SK-N-DZ (cell line): Measurements from ENCODE around the gene WDR37.

Source experiments
- DNase-seq: peaks from one replicate; pipeline ENCODE4 v3.0.0-alpha.2; 2015; ENCODE audit warnings: low spot score

WDR37 gene

DNA sequence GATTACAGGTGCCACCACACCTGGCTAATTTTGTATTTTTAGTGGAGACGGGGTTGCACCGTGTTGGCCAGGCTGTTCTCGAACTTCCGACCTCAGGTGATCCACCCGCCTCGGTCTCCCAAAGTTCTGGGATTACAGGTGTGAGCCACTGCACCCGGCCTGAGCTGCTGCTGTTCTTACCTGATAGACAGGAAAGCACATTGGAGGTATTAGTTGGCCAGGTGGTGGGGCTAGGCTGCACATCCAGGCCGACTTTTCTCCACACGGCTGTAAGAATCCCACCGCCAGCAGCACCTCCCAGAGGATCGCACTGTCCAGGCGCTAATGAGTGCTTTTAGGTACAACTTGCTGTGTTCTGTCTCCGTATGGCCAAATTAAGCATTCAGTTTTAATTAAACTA, 112.6 kb downstream of the WDR37 start:
- no peak for DNase-seq

- DNase-seq, result no peak
Observed at GRCh38 chr10:1169186-1169885, 113.2 kb downstream of the WDR37 start.

DNA sequence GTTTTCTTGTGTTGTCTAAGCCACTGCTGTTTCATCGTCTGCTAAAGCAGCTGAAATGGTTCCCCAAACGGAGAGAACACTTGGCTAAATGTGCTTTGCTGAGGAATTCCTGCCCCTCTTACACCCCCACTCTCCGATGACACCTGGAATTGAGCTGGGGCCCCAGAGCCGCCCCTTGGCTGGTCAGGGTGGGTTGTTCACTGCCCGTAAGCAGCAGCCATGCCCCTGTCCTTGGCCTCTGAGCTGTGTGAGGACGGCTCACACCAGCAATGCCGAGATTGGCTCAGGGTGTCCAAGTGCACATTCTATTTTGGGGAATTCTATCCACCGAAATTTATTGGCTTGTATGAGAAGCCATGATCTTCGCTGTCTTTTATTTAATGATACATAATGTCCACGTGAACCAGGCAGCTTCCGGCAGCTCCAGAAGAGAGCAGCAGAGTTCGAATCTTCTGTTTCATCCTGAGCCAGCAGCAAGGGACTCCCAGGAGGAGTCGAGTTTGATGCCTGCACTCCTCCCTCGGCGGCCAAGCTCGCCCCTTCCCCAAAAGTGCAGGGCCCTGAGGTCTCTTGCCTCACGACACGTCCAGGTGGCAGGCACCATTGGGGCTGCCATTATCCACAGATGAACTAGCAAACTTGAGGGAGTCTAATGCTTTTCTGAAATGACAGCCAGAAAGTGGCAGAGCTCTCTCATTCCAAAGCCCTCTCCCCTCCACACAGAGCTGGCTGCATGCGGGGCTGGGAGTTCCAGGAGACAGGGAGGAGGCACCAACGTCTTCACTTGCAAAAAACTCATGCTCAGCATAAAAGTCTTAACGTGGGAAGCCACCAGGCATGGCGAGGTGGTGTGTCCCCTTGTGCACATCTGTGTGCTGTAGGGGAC, 114.0 kb downstream of the WDR37 start:
- no peak for DNase-seq

DNA sequence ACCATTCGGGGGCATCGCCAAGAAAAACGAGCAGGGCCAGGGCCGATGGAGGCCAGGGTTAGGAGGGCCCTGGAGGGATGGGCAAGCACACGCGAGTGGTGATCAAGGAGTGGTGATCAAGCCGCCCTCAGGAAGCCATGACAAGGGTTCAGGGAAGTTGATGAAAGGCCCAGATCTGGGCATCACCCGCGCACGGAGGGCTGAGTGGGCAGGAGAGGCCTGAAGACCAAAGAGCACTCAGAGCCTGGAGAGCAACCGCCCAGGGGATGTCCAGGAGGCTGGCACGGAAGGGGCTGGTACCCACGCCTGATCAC, 114.6 kb downstream of the WDR37 start:
- DNase-seq, result no peak

- no peak for DNase-seq
Observed at GRCh38 chr10:1171182-1171581, 115.0 kb downstream of the WDR37 start.

DNA sequence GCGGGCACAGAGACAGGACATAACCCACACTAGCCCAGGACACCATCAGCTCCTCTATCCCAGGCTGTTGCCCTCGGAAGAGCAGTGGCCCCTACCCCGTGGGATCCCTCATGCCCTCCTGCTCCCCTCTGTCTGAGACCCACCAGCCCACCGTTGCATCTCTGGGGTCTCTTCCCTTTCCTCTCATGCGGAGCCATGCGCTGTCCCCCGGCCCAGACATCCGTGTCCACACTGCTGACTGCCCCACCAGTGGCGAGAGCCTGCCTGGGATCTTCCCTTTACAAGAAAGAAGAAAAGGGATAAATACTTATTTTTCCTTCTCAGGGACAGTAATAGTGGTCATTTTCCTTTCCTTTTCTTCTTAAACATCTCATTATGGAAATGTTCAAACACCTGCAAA, 115.4 kb downstream of the WDR37 start:
- DNase-seq, result no peak

DNA sequence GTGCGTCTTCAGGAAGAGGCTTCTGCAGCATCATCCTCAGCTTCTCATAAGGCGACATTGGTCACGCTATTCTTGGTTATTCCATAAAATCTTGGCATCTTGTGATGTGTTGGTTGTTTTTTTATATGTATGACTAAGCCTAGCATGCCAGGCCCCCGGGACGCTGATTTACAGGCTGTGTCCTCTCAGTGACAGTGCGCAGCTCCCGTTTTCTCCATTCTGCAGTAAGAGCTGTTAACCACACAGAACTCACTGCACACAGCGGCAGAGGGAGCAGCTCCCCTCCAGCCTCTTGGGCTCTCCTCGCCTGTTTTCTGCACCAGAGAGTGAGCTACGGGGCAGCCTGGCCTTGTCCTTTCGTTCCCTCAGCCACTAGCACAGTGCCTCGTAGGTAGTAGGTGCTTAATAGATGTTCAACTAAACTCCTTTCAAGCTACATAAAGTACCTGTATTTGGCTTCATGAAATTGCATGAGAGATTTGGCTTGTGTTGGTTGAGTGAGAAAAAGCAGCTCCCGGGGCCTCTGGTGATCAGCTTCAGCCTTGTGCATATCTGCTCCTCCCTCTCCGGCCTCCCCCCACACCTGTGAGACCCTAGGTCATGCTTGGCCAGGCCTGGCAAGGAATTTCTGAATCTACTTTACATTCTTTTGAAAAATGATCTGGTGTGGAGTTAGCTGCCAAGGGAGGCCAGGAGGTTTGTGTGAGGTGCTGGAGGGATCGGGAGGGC, 116.2 kb downstream of the WDR37 start:
- no peak for DNase-seq

DNA sequence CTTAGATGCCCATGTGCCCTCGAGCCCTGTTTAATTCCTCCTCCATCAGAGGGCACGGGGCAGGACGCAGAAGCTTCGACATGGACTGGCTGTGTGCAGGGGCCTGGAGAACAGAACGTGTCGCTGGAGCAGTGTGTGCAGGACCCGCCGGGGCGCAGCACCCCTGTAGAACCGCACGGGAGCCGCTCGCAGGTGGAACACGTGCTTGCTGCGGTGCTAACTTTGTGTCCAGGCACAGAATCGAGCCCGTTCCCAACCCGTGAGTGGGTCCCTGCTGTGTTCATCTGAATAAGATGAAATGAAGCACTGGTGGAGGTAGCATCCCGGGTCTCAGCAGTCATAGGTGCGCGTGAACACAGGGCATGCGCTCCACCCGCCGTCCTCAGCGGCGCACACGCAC, 116.9 kb downstream of the WDR37 start:
- no peak for DNase-seq

DNA sequence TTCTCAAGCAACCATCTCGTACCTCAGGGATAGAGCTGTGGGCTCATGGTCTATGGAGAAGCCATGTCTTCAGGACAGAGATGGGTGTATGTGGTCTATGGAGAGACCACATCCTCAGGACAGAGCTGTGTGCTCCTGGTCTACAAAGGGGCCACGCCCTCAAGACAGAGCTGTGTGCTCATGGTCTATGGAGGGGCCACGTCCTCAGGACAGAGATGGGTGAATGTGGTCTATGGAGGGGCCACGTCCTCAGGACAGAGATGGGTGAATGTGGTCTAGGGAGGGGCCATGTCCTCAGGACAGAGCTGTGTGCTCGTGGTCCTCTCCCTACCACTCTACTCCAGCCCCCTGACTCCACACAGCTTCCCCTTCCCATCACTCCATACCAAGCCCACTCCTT, 117.8 kb downstream of the WDR37 start:
- DNase-seq, result no peak

GRCh38 chr10:1175956-1176565, 119.9 kb downstream of the WDR37 start:
- DNase-seq, result no peak

DNA sequence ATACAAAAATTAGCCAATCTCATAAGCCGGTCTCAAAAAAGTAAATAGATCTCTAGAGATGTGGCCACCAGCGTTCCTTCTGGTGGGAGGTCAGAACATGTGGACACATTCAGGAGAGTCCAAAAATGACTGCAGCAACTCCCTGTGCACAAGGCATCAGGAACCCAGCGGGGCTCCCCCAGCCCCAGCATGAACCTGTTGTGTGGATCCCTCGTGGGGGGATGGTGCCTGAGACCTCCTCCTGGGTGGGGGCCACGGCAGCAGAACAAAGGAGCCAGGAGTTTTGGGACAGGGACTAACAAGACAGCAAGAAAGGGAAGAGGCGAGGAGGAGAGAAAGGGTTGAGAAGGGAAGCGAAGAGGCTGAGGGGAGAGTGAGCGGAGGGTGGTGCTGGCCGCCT, 121.8 kb downstream of the WDR37 start:
- no peak for DNase-seq

GRCh38 chr10:1178506-1178905, 122.3 kb downstream of the WDR37 start:
- no peak for DNase-seq

- DNase-seq, result no peak
Observed at GRCh38 chr10:1179346-1180070, 123.3 kb downstream of the WDR37 start.

DNA sequence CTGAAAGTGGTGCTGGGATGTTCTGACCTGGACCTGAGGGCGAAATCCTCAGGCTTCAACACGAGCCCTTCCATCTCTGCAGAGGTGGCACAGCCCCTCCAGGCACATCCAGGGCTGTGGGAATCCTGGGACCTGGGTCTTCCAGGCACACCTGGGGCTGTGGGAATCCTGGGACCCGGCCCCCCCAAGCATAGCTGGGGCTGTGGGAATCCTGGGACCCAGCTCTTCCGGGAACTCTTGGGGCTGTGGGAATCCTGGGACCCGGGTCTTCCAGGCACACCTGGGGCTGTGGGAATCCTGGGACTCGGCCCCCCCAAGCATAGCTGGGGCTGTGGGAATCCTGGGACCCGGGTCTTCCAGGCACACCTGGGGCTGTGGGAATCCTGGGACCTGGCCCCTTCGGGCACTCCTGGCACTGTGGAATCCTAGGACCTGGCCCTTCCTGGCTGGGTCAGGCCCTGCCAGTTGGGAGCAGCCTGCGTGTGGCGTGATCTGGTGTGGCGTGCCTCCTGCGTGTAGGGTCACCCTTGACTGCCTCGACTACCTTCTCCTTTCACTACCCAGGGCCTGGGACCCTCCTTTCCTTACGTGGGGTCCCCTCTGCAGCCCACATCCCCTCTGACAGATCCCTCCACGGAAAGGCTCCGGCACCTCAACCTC, 124.0 kb downstream of the WDR37 start:
- DNase-seq, result no peak

- DNase-seq, result peak; percentile 34
Observed at GRCh38 chr10:1180836-1181235, 124.7 kb downstream of the WDR37 start.
